C4-2B (cell line): ENCODE results near the gene TBCB.

Source experiments
- CTCF ChIP-seq: fragments of 450-650 bp; conservative IDR thresholded peaks from 2 replicates; pipeline ENCODE4 v1.5.1; 2017; ENCODE audit warnings: mild to moderate bottlenecking
- ZFX ChIP-seq: fragments of 450-650 bp; IDR thresholded peaks from 2 replicates; pipeline ENCODE4 v1.6.1; 2017

DNA sequence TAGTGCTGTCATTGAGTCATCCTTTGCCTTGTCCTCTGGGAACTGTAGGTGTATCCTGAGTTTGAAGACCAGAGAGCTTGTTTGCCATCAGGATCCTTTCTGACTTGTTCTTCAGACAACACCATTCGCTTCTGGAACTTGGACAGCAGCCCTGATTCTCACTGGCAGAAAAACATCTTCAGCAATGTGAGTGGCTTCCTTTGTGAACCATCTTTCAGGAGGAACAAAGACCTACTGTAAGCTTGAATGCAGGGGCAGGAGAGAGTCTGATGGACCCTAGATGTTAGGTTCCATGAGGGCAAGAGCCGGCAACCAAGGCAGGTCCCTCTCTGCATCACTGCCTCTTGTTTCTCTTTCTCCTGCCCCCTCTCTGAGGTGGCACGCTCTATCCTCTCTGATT is 33.9 kb upstream of the TBCB start:
- TF ChIP-seq ZFX (no peak), CTCF (no peak)
